ENCODE measurements around the gene ARHGEF18.

The ARHGEF18 gene

DNA sequence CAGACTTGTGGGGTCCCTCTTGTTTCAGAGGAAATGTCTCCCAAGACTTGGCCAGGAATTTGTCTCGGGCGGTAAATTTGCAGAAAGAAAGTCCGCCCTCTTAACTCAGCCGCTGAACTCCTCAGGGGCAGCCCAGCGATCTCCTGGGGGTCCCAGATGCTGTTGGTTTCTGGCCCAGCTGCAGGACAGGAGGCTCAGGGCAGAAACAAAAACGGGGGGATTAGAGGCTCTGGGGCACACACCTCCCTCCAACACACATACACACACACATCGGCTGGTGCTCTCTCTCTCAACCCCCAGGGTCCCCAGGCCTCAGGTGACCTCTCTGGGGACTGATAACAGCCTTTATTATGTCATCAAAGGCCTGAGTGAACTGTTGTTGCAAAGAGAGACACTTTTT lies 7.1 kb downstream of the ARHGEF18 start:
- TF ChIP-seq, protein P1, sequence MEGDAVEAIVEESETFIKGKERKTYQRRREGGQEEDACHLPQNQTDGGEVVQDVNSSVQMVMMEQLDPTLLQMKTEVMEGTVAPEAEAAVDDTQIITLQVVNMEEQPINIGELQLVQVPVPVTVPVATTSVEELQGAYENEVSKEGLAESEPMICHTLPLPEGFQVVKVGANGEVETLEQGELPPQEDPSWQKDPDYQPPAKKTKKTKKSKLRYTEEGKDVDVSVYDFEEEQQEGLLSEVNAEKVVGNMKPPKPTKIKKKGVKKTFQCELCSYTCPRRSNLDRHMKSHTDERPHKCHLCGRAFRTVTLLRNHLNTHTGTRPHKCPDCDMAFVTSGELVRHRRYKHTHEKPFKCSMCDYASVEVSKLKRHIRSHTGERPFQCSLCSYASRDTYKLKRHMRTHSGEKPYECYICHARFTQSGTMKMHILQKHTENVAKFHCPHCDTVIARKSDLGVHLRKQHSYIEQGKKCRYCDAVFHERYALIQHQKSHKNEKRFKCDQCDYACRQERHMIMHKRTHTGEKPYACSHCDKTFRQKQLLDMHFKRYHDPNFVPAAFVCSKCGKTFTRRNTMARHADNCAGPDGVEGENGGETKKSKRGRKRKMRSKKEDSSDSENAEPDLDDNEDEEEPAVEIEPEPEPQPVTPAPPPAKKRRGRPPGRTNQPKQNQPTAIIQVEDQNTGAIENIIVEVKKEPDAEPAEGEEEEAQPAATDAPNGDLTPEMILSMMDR (IDR thresholded peaks at IDR 0.05; ENCODE audit: control extremely low read depth, extremely low read depth, low read depth, missing control alignments), result no peak
- DNase-seq (ENCODE audit: extremely low spot score), result no peak
- POLR2A ChIA-PET, result no interaction called here
- CTCF ChIA-PET, result interaction anchor here (1.2 to 3.8 kb wide), 6 partner anchors 11 to 253 kb away, joined by 4 to 30 read pairs (median 10); no protein-coding TSS in a partner anchor

- ChIA-PET CTCF (interaction anchor here (1.0 to 2.8 kb wide), 3 partner anchors 9 to 324 kb away, joined by 3 to 30 read pairs (median 4); partner anchors contain the start of gene TRAPPC5), POLR2A (no interaction called here)
- no peak for DNase-seq (ENCODE audit: extremely low spot score)
- TF ChIP-seq, protein P1 (IDR thresholded peaks at IDR 0.05; ENCODE audit: control extremely low read depth, extremely low read depth, low read depth, missing control alignments), result no peak
These were observed 8.3 kb downstream of the ARHGEF18 start for GRCh38 chr19:7356899-7357627.

GRCh38 chr19:7358102-7358597 lies 9.4 kb downstream of the ARHGEF18 start:
- ChIA-PET CTCF (interaction anchor here (1.1 to 2.8 kb wide), 6 partner anchors 8 to 256 kb away, joined by 3 to 30 read pairs (median 5); no protein-coding TSS in a partner anchor), POLR2A (no interaction called here)
- no peak for DNase-seq (ENCODE audit: extremely low spot score)
- TF ChIP-seq, protein P1 (IDR thresholded peaks at IDR 0.05; ENCODE audit: control extremely low read depth, extremely low read depth, low read depth, missing control alignments), result no peak

- ChIA-PET CTCF (interaction anchor here (0.8 to 2.3 kb wide), 9 partner anchors 10 to 320 kb away, joined by 3 to 9 read pairs (median 5); partner anchors contain the start of gene TRAPPC5), POLR2A (interaction anchor here (0.6 kb wide), 1 partner anchor 179 kb away, joined by 7 read pairs; no protein-coding TSS in a partner anchor)
- TF ChIP-seq, protein P1 (IDR thresholded peaks at IDR 0.05; ENCODE audit: control extremely low read depth, extremely low read depth, low read depth, missing control alignments), result no peak
- DNase-seq (ENCODE audit: extremely low spot score), result no peak
These were observed 11.8 kb downstream of the ARHGEF18 start for GRCh38 chr19:7360393-7360984.

- TF ChIP-seq, protein P1 (IDR thresholded peaks at IDR 0.05; ENCODE audit: control extremely low read depth, extremely low read depth, low read depth, missing control alignments), result no peak
- CTCF ChIA-PET, result interaction anchor here (1.4 kb wide), 1 partner anchor 9 kb away, joined by 5 read pairs; no protein-coding TSS in a partner anchor
- no peak for DNase-seq (ENCODE audit: extremely low spot score)
- POLR2A ChIA-PET, result no interaction called here
These were observed 14.5 kb downstream of the ARHGEF18 start for GRCh38 chr19:7363225-7363624.

DNA sequence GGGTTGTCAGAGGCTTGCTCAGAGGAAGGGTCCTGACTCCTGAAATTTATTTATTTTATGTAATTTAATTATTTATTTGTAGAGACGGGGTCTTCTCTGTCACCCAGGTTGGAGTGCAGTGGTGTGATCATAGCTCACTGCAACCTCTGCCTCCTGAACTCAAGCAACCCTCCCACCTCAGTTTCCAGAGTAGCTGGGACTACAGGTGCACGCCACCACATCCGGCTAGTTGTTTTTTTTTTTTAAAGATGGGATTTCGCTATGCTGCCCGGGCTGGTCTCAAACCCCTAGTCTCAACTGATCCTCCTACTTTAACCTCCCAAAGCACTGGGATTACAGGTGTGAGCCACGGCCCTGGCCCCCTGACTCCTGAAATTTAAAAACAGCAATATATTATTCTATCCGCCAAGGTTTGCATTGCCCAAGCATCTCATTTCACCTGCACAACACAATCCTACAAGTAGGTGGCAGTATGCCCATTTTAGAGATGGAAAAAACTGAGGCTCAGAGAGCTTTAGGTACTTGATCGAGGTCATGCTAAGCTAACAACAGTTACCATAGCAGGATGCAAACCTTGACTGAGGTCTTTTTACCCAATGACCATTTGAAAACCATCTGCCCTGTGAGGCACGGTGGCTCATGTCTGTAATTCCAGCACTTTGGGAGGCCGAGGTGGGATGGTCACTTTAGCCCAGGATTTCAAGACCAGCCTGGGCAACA lies 18.1 kb downstream of the ARHGEF18 start:
- ChIA-PET CTCF (interaction anchor here (0.6 to 3.3 kb wide), 35 partner anchors 10 to 311 kb away, joined by 3 to 30 read pairs (median 4); partner anchors contain the start of genes ARHGEF18 and MCEMP1), POLR2A (no interaction called here)
- DNase-seq (ENCODE audit: extremely low spot score), result peak; percentile 76
- TF ChIP-seq, protein P1 (IDR thresholded peaks at IDR 0.05; ENCODE audit: control extremely low read depth, extremely low read depth, low read depth, missing control alignments), result peak; percentile 67
